GM19455 (cell line): ENCODE results near the gene RWDD2A.
A peak's percentile ranks its signal among the peaks of the same experiment; 100 is the strongest.
"Not testable (repeated sequence)": the region's sequence is repeated elsewhere in the genome, so short reads cannot be mapped to it uniquely, and the experiment has no call there.

ENCODE experiments used
- ATAC-seq: cut with Tn5 transposase; IDR thresholded peaks from one replicate; pipeline ENCODE4 v1.9.1; 2021; ENCODE audit not compliant: unreplicated experiment

RWDD2A gene

DNA sequence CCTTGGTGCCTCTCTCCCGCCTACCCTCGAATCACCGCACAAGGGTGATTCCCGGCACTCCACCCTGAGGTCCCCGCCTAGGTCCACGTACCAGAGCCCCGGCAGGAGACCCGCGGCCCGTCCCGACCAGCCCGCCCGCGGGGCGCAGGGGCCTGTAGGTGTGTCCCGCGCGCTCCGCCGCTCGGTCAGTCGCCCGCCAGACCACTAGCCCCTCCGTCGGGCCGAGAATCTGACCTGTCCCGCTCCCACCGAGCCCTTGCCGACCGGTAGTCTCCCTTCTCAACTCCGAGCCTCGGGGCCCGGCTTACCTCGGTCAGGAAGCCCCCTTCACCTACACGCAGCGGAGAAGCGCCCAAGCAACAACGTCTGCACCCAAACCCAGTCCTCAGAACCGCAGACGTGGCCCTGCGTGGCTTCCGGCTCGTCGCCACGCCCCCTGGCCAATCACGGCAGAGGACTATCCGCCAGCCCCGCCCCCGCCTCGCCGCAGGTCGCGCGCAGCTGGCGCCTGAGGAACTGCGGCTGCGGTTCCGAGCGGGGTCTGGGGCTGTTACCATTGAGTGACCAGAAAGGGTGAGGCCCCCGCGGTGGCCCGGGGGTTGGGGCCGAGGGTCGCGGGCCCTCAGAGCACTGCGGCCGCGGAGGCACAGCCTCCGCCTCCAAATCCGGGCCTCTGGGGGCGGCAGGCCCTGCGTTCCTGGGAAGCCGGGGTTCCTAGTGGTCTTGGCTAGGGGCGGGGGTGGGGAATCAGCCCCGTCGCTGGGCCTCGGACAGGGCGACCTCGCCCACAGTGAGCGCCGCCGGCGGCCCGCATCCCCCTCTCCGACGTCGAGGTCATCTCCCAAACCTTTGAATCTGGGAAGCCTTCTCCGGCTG lies at the start of gene RWDD2A, which contains the start of gene PGM3:
Gene RWDD2A, plus strand, starts transcription at position 487 of the 876 bp plus-strand sequence. CDS start 1,095 bp downstream, outside the sequence.
Gene PGM3, minus strand, starts transcription at position 395 of the 876 bp plus-strand sequence. CDS start 2,253 bp downstream, outside the sequence.
- ATAC-seq: peak; percentile 95

DNA sequence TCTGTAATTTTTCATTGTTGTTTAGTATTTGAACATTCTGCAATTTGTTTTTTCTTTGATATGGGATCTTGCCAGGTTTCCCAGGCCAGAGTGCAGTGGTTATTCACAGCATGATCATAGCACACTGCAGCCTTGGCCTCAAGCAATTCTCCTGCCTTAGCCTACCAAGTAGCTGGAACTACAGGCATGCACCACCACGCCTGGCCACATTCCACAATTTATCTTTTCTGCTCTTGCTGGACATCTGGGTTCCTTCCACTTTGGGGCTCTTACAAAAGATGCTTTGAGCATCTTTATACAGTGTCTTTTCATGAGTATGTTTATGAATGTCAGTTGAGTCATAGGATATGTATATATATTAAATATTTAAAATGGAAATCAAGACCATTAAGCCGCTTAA lies 42.0 kb upstream of the RWDD2A start:
- ATAC-seq: no peak

DNA sequence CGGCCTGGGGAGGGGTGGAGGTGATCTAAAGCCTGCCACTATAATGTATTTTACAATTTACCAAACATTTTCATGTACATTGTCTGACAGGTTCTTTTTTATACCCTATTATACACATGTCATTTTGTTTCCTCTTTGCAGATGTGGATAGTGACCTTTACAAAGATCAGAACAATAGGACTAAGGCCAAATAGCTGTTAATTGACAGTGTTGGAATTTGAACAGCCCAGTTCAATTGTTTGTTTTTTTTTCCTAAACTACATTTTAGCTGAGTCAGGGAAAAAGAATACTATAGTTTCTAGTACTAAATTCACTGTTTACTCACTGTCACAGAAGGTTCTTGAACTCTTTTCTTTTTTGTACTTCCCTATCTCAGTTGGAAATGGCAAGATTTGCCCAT lies 40.2 kb upstream of the RWDD2A start:
- ATAC-seq: no peak

DNA sequence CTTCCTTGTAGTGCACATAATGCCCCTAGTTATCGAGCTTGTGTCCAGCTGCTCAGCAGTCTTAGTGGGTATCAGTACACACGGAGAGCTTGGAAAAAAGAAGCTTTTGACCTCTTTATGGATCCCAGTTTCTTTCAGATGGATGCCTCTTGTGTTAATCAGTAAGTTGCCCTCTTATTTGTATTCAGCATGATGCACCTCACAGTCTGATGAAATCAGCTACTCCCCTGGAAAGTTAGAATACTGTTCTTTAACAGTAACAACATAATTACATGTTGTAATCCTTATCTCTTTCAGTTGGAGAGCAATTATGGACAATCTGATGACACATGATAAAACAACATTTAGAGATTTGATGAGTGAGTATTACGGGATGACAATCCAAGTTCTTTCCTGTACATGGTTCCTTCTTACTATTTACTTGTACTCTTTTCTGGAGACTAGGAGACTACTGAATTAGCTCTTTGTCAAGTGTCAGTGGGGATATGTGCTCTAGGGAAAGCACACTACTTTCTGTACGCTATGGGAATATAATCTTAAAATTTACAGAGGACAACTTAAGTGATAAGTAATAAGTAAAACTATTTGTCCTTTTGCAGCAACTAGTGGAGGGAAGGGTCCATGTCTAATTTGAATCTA lies 39.2 kb upstream of the RWDD2A start:
- no peak for ATAC-seq

DNA sequence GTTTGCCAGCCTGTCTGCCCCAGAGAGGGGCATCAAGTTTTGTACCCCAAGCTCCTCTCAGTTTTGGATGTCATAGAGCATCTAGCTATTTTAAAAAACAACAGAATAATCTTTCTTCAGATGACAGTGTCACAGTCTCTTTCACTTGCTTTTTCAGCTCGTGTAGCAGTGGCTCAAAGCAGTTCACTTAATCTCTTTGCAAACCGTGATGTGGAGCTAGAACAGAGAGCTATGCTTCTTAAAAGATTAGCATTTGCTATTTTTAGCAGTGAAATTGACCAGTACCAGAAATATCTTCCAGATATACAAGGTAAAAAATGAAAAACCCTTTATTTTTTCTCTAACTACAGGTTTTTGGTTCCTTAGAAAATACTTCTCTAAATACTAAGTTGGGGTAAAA lies 37.4 kb upstream of the RWDD2A start:
- no peak for ATAC-seq

DNA sequence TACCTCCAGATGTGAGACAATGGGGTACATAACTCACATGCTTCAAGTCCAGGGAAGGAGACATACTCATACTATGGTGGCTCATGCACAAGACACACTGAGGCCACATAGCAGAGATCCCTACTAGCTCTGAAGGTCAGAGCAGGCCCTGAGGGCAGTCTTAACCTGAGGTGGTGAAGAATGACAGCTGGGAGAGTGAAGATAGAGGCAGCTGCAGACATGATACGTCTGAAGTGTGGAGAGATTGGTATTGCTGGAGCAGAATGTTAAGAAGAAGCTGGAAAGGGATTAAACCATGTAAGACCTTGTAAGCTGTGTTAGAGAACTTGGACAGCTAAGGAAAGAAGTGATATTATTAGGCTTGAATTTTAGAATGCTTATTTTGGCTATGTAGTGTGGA lies 33.0 kb upstream of the RWDD2A start:
- no peak for ATAC-seq

DNA sequence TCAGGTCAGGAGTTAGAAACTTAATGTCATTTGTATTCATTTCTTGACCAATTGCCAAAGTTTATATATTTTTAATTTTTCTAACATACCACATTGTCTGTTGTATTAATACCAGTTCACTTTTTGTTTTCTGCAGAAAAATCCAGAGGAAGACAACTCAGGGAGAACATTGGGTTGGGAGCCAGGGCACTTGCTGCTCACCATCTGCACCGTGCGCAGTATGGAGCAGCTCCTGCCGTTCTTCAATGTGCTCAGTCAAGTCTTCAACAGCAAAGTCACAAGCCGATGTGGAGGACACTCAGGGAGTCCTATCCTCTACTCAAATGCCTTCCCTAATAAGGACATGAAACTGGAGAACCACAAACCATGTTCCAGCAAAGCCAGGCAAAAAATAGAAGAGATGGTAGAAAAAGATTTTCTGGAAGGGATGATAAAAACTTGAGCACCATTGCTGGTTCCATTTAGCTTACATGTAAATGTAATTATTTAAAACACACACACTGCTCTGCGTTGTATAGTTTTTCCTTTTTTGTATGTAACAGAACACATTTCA lies 25.4 kb upstream of the RWDD2A start:
- no peak for ATAC-seq

DNA sequence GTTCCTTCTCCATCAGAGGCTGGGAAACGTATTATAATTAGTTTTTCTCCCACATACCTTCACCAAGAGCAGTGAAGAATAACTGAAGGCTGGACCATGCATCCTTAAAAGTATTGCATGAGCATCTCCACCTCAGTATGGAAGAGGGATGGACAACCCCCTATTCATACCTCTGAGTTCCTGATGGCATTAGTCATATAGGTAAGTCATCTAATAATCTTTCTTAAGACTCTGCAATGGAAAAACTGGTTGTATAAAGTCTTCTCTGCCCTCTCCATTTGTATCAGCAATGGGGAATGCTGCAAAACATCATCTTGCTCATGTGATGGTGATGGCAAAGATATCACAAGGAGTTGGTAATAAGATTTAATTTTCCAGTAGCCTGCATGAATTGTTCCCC lies 24.6 kb upstream of the RWDD2A start:
- no peak for ATAC-seq

DNA sequence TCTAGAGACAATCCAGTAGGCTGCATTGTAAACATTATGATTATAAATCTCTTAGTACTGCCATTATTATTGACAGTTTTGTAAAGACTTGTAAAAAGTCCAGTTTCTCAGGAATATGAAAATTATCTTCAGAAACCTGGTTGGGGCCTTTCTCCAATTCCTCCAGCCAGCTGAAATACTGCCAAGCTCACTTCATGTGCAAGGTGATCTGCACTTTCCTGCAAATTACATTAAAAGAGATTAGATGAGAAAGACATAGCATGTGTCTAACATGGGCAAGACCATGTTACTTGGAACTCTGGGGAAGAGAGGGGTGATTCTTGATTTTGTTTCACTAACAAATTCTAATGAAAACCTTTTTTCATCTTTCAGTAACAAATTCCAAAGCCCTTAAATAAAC lies 24.1 kb upstream of the RWDD2A start:
- no peak for ATAC-seq

DNA sequence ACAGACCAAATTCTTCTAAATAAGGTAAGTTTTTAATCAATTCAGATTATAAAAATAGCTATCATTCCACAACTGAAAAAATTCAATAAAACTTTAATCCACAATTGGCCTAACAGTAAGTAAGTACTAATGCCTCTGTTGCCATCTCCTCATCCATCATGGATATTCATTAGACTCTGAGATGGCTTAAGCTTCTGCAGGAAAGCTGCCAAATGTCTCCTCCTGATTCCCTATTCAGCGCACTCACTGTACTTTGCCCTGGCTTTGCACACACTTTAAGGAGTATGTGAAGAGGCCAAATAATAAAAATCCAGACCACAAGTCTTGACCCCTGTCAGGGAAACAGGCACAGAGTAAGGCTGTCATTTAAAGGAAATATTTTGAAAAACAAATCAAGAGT lies 23.6 kb upstream of the RWDD2A start:
- no peak for ATAC-seq

DNA sequence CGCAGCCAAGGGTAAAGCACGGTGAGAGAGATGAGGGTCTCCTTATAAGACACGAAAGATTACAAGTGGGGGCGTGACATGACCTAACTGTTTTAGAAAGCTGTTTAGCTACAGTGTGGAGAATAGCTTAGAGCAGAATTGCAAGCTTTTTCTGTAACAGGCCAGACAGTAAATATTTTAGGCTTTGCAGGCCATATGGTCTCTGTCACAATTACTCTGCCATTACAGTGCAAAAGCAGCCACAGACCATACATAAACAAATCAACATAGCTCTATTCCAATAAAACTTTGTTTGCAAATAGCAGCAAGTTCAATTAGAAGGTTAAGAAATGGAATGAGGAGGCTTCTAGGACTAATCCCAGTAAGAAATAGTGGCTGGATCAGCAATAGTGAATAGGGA lies 16.9 kb upstream of the RWDD2A start:
- ATAC-seq: no peak

DNA sequence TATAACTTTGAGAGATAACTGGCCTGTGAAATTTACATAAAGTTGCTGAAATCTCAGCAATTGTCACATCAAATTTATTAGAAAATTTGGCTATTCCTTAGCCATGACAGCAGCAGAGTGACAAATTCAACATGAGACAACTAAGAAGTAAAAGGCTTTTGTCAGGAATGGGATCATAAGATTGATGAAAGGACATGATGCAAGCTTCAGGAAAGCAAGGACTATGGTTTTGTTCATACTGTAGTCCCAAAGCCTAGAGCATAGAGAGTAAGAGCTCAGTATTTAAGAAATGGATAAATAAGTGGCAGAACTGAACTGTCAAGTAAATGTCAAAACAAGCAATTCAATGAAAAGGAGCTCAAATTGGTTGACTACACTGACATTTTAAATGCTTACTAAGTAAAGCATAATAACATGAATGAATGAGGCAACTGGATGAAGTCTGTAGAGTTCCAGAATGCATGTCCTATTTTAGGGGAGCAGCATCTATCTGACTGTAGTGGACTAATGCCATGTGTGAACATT lies 12.7 kb upstream of the RWDD2A start:
- ATAC-seq: no peak

DNA sequence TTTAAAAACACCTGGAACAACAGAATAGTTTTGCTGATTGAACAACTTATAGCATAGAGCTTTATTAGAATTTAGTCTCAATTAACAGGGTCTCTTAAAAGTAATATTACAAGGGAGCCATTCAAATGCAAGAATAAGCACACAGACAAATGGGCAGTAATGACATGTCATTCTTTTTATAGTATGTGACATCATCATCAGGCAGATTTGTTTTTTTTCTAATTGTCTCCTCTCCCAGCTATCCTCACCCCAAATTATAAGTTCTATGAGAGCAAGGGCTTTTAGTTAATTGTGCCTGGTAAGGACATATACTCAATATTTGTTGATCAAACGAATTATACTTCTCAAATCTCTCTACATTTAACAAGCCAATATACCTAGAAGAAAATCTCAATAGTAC lies 11.0 kb upstream of the RWDD2A start:
- no peak for ATAC-seq

DNA sequence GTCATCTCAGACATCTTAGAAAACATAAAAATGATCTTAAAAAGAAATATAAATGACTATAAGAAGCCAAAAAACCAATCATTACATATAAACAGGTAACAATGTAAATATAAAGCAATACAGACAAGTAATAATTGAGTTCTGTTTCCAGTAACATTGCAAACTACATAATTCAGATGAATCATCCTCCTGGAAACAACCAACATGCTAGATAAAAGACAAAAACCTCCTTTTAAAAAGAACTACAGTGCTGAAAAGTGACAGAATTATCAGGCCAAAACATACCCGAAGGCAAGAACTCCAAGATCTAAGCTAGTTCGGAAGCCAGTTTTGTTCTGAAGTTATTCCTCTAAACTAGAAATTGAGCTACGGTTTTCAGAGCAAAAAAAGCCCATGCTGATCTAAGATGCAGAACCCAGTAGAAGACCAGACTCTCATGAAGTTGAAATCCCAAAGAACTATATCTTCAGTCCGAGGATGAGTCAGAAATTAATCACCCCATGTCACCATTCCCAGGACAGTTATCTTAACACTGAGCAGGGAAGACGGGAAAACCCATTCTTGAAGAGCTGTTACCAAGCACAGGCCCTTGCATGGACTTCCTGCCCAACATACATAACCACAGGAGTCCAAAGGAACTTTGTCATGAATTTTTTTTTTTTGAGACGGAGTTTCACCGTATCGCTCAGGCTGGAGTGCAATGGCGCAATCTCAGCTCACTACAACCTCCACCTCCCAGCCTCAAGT lies 9.9 kb upstream of the RWDD2A start:
- no peak for ATAC-seq

DNA sequence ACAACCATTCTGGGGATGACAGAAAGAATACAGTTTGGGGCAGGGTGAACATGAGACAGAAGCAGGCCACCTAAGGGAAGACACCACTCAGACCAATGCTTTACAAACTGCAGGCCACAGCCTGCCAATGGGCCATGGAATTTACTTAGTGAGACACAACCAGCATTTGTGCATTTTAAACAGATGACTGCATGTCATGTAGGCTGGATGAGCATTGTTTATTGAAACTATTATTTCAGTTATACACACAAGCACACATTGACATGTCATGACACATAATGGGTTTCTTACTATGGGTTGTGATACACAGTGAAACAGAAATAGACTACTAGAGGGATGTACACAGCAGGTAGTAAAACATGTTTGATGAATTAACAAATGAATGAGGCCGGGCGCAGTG lies 8.1 kb upstream of the RWDD2A start:
- ATAC-seq: no peak

DNA sequence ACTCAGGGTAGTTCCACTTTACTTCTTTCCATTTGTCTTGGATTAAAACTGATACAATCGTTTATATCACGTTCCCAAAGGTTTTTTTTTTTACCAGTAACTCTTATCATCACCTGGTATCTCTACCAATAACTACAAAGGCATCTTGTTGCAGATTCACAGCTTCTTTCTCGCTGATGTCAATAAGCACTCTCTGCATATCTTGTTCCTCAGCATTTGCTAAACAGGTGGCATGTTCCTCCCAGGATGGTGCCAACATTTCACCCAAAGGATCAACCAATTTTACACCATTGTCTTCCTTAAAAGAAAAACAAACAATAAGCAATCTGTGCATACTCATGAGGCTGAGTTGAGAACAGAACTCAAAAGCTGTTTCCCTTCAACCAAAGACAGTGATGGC lies 4.7 kb upstream of the RWDD2A start:
- ATAC-seq: no peak

DNA sequence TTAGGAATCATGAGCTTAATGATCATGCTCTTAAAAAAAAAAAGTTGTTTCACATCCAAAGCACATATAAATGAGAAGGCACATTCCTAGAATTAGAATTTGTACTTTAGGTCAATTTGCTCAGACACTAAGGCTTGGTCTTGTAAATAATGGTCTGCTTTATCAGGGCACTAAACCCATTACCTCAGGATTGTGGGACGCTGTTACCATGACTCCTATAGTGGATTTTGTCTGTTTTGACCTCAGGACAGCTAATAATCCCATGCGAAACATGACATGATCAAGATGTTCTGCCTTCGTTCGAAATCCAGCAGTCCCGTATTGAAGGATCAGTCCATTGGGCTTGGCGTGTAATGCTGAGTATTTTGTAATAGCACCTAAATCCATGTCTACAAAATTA lies 2.5 kb upstream of the RWDD2A start:
- ATAC-seq: no peak

DNA sequence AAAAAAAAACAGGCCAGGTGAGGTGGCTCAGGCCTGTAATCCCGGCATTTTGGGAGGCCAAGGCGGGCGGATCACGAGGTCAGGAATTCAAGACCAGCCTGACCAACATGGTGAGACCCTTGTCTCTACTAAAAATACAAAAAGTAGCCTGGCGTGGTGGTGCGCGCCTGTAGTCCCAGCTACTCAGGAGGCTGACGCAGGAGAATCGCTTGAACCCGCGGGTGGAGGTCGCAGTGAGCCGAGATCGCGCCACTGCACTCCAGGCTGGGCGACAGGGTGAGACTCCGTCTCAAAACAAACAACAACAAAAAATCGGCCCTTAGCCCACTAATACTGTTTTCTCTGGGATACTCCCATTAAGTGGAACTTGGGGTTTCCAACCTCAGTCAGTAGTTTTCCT lies 1.2 kb upstream of the RWDD2A start:
- not testable (repeated sequence) for ATAC-seq

DNA sequence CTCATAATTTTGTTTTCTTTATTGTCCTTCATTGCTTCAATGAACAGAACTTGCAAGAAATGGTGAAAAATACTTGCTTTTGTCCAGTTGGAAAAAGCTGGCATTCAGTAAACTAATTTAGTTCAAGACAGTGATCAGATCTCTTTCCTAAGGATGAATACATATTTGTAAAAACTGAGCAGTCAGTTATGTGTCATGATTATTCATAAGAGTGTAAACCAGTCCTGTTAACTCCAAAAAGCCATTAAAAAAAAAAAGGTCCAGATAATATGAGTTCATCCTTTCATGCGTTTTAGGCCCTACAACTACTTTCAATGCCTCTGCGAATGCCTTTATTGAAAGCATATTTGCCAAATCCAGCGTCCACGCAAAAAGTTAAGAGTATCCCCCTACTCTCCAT lies 701 bp upstream of the RWDD2A start:
- no peak for ATAC-seq

DNA sequence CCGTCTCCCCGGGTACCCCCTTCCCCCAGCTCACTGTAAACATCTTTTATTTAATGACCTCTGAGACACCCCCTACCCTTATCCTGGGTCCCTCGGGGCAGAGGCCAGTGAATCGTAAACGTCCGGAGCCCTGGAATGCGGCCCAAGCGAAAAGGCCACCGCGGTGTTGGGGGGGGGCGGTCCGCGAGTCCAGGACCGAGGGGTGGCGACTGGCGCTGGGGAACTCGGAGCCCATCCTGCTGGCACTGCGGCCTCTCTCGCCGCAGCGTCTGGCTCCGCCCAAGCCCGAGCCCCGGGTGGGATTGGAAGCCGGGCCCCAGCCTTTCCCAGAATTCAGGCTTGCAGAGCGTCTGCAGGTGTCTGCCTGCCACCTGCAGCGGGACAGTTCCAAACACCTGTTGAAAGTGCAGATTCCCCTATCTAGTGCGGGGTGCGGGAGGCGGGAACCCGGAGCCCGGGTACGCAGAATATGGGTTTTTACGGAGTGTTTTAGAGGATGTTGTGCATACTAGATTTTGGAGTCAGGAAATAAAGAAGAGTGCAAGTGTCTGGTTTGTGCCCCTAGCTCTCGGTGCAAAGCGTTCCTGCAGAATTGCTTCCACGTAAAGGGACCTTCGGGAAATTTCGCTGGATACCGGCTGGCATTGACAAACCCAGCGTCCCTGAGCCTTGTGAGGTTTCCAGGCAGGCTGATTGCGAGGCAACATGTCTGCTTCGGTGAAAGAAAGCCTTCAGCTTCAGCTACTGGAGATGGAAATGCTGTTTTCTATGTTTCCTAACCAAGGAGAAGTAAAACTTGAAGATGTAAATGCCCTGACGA lies 800 bp downstream of the RWDD2A start:
- peak; percentile 37 for ATAC-seq
